HG02623 (cell line): ENCODE results near the gene TANGO2.

ENCODE experiments used
- ATAC-seq: cut with Tn5 transposase; IDR thresholded peaks from one replicate; pipeline ENCODE4 v1.9.1; 2021; ENCODE audit warnings: moderate library complexity; ENCODE audit not compliant: unreplicated experiment

Gene TANGO2

DNA sequence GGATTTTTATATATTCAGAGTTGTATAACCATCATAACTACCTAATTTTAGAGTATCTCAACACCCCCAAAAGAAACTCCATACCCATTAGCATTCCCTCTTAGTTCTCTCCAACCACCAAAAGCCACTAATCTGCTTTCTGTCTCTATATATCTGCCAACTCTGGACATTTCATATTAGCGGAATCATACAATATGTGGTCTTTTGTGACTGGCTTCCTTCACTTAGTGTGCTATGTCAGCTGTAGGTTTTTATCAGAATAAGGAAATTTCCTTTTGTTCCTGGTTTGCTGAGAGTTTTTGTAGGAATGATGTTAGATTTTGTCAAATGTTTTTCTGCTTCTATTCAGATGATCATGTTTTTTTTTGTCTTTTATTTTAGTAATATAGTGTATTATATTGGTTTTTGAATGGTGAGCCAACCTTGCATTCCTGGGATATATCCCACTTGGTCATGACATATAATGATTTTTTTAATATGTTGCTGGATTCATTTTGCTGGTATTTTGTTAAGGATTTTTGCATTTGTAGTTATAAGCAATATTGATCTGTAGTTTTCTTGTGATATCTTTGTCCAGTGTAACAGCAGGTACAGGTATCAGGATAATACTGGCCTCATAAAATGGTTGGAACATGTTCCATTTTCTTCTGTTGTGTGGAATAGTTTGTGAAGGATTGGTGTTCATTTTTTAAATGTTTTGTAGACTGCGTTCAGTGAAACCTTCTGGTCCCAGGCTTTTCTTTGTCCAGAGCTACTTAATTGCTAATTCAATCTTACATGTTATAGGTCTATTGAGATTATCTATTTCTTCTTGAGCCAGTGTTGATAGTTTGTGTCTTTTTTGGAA, 75.9 kb downstream of the TANGO2 start:
- ATAC-seq = no peak

DNA sequence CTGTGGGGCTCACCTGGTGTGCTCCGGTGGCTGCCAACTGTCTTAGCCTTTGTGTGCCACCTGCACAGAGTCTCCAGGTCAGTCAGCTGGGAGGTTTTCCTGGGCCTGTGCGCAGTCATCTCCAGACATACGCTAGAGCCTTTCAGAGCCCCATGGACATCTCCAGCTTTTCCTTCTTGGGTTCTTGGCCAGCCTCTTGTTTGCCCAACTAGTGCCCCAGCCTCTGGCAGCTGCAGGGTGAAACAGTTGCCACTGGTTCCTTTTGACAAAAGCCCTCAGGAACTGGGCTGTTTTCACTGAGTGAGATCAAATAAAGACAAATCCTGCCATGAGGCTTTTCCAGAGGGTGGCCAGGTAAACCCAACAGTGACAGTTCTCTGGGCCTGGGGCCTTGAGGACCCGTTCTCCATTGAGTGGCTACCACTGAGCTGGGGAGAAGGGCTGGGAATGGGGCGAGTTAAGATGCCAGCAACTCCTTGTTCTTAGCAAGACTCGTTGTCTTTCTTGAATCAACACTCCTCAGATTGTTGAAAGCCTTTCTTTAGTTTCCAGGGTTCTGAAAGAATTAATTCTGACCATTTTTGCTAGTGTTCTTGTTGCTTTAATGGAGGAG, 78.3 kb downstream of the TANGO2 start:
- ATAC-seq = no peak

GRCh38 chr22:20101638-20102037, 80.7 kb downstream of the TANGO2 start:
- no peak for ATAC-seq

GRCh38 chr22:20102203-20102780, 81.4 kb downstream of the TANGO2 start:
- no peak for ATAC-seq

GRCh38 chr22:20105456-20106204, 84.7 kb downstream of the TANGO2 start:
- ATAC-seq = no peak

GRCh38 chr22:20106205-20106848, 85.4 kb downstream of the TANGO2 start:
- ATAC-seq = no peak

DNA sequence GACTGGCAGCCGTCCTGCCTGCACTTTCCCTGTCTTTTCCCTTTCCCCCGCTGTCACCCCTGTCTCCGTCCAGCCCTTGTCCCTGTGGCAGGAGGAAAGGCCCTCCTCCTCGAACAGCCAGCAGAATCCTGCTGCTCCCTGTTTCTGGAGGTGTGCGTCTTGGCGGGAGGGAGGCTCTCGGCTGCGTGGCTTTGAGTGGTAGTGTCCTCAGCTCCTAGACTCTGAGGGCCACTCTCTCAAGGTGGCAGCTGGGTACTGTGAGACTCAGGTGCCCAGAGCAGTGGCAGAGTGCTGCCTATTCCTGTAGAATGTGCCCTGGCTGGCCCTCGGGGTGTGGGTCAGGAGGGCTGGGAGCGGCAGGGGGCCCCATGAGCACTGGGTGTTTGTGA, 85.9 kb downstream of the TANGO2 start:
- no peak for ATAC-seq

DNA sequence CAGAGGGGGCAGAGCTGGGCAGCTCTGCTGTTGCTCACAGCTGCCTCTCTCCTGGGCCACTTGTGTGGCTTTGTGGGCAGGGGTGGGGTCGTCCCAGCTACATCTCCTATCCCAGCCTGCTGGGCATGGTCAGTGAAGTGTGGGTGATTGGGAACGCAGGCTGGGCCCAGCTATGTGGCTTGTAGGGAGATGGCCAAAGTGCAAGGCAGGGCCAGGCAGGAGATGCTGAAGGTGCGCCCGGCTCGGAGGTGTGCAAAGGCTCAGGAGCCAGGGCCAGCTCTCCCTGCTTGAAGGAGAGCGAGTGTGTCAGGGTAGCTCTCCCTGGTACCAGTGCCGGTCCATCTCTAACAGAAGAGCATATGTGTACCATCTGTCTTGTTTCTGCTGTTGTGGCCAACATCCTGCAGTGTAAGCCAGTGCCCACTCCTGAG, 86.6 kb downstream of the TANGO2 start:
- ATAC-seq = no peak

DNA sequence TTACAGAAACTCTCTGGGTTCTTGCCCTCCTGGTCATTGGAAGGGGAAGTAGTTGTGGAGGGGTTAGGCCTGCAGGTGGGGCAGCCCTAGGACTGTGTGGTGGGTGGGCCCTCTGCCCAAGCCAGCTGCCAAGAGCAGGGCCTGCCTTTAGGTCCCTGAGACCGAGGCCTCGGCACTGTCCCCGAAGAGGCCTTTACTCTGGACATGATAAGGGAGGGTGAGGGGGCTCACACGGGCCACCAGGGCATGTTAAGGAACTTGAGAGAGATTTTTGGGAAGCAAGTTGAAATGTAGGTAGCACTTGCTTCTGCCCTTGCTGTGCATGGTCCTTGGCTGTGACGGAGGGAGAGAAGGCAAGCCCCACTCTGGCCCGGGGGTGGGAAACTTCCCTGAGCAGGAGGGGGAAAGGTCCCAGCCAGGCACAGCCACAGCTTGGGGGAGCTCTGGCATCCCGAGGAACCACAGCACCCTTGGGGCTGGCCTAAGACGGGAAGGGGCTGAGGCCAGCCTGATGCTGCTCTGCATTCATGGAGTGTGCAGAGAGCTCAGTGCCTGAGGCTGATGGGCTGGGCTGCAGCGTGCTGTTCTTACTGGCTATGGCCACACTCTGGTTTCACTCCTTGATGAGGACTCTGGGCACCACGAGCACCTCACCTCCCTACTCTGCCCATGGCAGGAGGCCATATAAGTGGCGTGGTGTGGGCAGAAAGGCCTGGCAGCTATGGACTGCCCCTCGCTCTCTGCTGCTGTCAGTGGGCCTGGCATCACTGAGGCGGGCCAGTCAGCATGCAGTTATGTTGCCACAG, 87.2 kb downstream of the TANGO2 start:
- ATAC-seq = no peak

DNA sequence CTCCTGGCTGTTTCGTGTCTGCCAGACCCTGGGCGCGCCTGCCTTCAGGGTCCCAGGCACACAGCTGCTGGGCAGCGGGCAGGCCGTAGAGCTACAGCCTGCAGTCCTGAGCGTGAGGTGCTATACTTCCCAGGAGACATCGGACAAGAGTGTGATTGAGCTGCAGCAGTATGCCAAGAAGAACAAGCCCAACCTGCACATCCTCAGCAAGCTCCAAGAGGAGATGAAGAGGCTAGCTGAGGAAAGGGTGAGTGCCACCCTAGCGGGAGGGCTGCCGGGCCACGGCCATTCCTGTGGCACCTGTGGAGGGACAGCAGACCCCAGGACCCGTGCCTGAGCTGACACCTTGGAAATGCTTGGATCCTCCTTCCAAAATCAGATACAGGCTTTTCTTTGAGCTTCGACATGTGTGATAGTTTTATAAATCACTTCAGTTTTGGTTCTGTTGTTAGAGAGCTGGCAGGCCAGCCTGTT, 87.9 kb downstream of the TANGO2 start:
- ATAC-seq = no peak

- no peak for ATAC-seq
Observed at GRCh38 chr22:20109411-20110358, 88.8 kb downstream of the TANGO2 start.

DNA sequence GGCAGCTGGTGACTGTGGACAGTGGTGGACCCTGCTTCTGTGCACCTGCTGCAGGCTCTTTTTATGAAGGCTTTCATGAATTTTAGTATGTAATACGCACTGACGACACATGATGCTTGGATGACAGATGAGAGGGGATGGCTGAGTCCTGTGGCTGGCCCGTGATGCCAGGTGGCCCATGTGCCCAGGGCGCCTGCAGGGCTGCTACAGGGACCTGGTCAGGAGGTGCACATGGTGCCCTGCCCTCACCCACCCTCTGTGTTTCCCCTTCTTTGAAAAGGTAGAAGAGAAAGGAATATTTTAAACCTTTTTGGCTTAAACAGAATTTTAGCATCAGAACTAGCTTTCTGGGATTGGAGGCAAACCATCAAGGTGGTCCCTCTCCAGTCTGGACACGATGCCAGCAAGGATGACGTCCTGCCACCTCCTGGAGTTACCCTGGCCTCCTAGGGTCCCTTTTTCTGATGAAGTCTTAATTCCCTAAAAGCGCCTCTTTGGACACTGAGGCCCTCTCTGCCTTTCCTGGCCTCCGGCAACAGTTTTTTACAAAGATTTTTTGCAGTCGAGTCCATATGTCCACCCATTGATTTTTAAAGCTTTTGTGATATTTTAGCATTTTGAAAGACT, 89.6 kb downstream of the TANGO2 start:
- ATAC-seq = no peak

GRCh38 chr22:20111045-20111688, 90.3 kb downstream of the TANGO2 start:
- ATAC-seq = no peak

- ATAC-seq = no peak
Observed at GRCh38 chr22:20111689-20112622, 91.0 kb downstream of the TANGO2 start.

GRCh38 chr22:20112623-20113511, 92.0 kb downstream of the TANGO2 start:
- ATAC-seq = no peak
